ENCODE results near the gene CDKL1. TPM values are rescaled to one million over a fixed set of nuclear protein-coding genes. Genes with fewer than 3 reads are reported as not detected.
"Not testable (repeated sequence)": the region's sequence is repeated elsewhere in the genome, so short reads cannot be mapped to it uniquely, and the experiment has no call there.

The CDKL1 gene
- total and polyA plus RNA-seq, 3 donors from 2014 or later = 2.0 to 4.4 (median 3.3) TPM

DNA sequence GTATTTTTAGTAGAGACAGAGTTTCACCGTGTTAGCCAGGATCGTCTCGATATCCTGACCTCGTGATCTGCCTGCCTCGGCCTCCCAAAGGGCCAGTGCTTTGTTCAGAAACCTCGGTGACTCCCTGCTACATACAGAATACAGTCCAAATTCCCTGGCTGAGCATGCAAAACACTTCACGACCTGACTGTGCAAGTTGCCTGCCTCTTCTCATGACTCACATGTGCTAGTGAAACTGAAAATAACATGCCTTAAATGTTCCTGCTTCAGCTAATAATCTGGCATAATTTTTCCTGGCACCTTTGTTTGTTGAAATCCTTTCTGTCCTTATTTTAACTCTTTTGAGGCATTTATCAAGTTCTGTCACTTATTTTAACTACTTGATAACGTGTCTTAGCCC, 76.4 kb downstream of the CDKL1 start:
- WGBS, 2 donors = 41 to 62% methylated on average over 8 of the region's 8 CpGs
- TF ChIP-seq POLR2A (IDR thresholded peaks at IDR 0.05) (no peak), CTCF (IDR thresholded peaks at IDR 0.05) (no peak)
- intact Hi-C loops (cut with DNase I; ENCODE audit: low total_unique reads) = no loop called here

GRCh38 chr14:50319721-50320120, 77.0 kb downstream of the CDKL1 start:
- TF ChIP-seq CTCF (IDR thresholded peaks at IDR 0.05) (no peak), POLR2A (IDR thresholded peaks at IDR 0.05) (no peak)
- H3K36me3 ChIP-seq (ENCODE audit: low read depth, missing control alignments) = no peaks in the 10 kb centered on the region
- no peaks in the 10 kb centered on the region for H3K27me3 ChIP-seq
- H3K27ac ChIP-seq = peak overlapping the region in 1 of 2 donors; percentile 68
- no peak overlapping the region for H3K4me3 ChIP-seq
- intact Hi-C loops (cut with DNase I; ENCODE audit: low total_unique reads) = loop anchor here (10.0 kb wide), 1 partner anchor 215 kb away; the partner anchor contains the start of gene MAP4K5
- DNase-seq = no peak
- H3K9me3 ChIP-seq = no peaks in the 10 kb centered on the region
- WGBS, 2 donors = 87 to 90% methylated on average over 2 of the region's 2 CpGs
- H3K4me1 ChIP-seq = no peaks in the 10 kb centered on the region

More for the DNA sequence above, 76.4 kb downstream of the CDKL1 start:
- H3K9me3 ChIP-seq = no peaks in the 10 kb centered on the region
- H3K4me3 ChIP-seq = no peak overlapping the region
- no peaks in the 10 kb centered on the region for H3K4me1 ChIP-seq
- no peaks in the 10 kb centered on the region for H3K27me3 ChIP-seq
- peak; percentile 37 for DNase-seq
- H3K36me3 ChIP-seq (ENCODE audit: low read depth, missing control alignments) = no peaks in the 10 kb centered on the region
- peak overlapping the region; percentile 68 to 79 for H3K27ac ChIP-seq

GRCh38 chr14:50319293-50319692, 77.4 kb downstream of the CDKL1 start:
- intact Hi-C loops (cut with DNase I; ENCODE audit: low total_unique reads) = loop anchor here (10.0 kb wide), 1 partner anchor 216 kb away; the partner anchor contains the start of gene MAP4K5
- Histone ChIP-seq H3K27ac (peak overlapping the region in 1 of 2 donors; percentile 68), H3K36me3 (ENCODE audit: low read depth, missing control alignments) (no peaks in the 10 kb centered on the region), H3K27me3 (no peaks in the 10 kb centered on the region), H3K4me1 (no peaks in the 10 kb centered on the region), H3K9me3 (no peaks in the 10 kb centered on the region), H3K4me3 (no peak overlapping the region)
- no peak for DNase-seq
- TF ChIP-seq POLR2A (IDR thresholded peaks at IDR 0.05) (no peak), CTCF (IDR thresholded peaks at IDR 0.05) (no peak)
- 85 to 89% methylated on average over 1 of the region's 1 CpG for WGBS, 2 donors

DNA sequence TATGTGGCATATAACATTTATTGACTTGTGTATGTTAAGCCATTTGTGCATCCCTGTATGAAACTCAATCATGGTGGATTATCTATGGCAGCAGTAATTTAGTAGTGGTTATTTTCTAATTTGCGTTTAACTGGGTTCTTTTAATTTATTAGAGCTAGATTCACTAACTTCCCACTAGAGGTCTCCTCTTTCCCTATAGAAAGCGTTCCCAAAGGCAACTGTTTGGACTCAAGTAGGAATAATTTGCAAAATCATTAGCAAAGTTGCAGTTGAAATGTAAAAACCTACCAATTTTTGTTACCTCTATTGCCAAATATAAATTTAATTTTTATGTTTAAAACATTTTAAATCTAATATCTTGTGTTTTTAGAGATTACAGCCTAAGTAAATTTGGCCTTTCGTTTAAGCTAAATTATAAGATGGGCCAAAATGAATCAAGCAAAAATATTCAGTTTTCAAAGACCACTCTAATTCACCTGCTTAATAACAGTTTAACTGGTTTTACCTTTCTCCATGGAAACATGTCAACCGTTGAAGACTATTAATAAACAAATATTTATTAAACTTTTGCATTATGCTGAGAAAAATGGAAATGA, 78.6 kb downstream of the CDKL1 start:
- no peaks in the 10 kb centered on the region for H3K27me3 ChIP-seq
- no peak for TF ChIP-seq POLR2A (IDR thresholded peaks at IDR 0.05)
- peak; percentile 50 to 68 (median 54) for TF ChIP-seq CTCF (IDR thresholded peaks at IDR 0.05)
- H3K36me3 ChIP-seq (ENCODE audit: low read depth, missing control alignments) = no peaks in the 10 kb centered on the region
- no peak overlapping the region for H3K27ac ChIP-seq
- DNase-seq = no peak
- no peak overlapping the region for H3K4me3 ChIP-seq
- H3K4me1 ChIP-seq = no peaks in the 10 kb centered on the region
- 52 to 59% methylated on average over 4 of the region's 4 CpGs for WGBS, 2 donors
- intact Hi-C loops (cut with DNase I; ENCODE audit: low total_unique reads) = loop anchor here (10.0 kb wide), 1 partner anchor 217 kb away; the partner anchor contains the start of gene MAP4K5
- no peaks in the 10 kb centered on the region for H3K9me3 ChIP-seq

- WGBS, 2 donors = 92 to 94% methylated on average over 3 of the region's 3 CpGs
Measured at GRCh38 chr14:50314098-50314497, 82.6 kb downstream of the CDKL1 start.

More at GRCh38 chr14:50314098-50314497, 82.6 kb downstream of the CDKL1 start:
- H3K4me1 ChIP-seq; H3K27me3 ChIP-seq; H3K36me3 ChIP-seq (ENCODE audit: low read depth, missing control alignments); H3K27ac ChIP-seq; DNase-seq; H3K4me3 ChIP-seq; H3K9me3 ChIP-seq: not testable (repeated sequence)
- intact Hi-C loops (cut with DNase I; ENCODE audit: low total_unique reads) = loop anchor here (10.0 kb wide), 1 partner anchor 221 kb away; the partner anchor contains the start of gene MAP4K5

Data from testis (tissue), 3 donors.